ENCODE data around the gene KLK3. TPM values are rescaled to one million over a fixed set of nuclear protein-coding genes. Genes with fewer than 3 reads are reported as not detected.

Gene KLK3
- total RNA-seq, 2 experiments from 2014 or later = not detected

DNA sequence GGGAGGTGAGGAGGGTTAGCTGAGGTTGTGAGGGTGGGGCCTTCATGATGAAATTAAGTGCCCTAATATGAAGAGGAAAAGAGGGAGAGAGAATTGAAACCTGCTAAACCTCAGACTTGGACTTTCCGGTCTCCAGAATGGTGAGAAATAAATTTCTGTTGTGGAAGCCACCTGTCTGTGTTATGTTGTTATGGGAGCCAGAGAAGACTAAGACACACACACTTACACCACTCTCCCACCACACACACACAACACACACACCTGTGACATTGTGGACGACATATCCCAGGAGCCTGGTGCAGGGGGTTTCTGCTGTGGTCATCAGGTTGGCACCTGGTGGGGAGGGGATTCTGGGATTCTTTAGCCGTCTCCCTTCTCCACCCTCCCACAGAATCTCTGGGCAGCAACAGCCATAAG, 42.5 kb downstream of the KLK3 start:
- ChIA-PET POLR2A (no interaction called here), CTCF (no interaction called here)
- Histone ChIP-seq H3K4me1 (ENCODE audit: insufficient read depth, low read length) (no peaks in the 10 kb centered on the region), H3K27me3 (ENCODE audit: control insufficient read depth in 1 of 2, insufficient read depth in 2 of 2, low read length in 2 of 2) (peaks cover 2 to 11% of the 10 kb centered on the region in 2 experiments), H3K36me3 (ENCODE audit: insufficient read depth, low read length) (no peaks in the 10 kb centered on the region), H3K4me3 (ENCODE audit: low read length) (no peak overlapping the region), H3K9me3 (ENCODE audit: control insufficient read depth in 1 of 2, insufficient read depth in 1 of 2, low read length in 2 of 2) (peaks cover 4 to 21% of the 10 kb centered on the region in 2 experiments), H3K27ac (ENCODE audit: low read depth in 1 of 2, low read length in 2 of 2) (no peak overlapping the region)
- DNase-seq (no peak), ATAC-seq (ENCODE audit: poor library complexity) (no peak)
- H3K9me3 Mint-ChIP-seq = no peaks in the 10 kb centered on the region
- H3K27ac Mint-ChIP-seq = no peak overlapping the region
- no peaks in the 10 kb centered on the region for H3K36me3 Mint-ChIP-seq (ENCODE audit: low read depth)
- intact Hi-C loops (cut with DNase I, micrococcal nuclease) = no loop called here
- peaks cover 43% of the 10 kb centered on the region for H3K27me3 Mint-ChIP-seq
- TF ChIP-seq, protein P1, sequence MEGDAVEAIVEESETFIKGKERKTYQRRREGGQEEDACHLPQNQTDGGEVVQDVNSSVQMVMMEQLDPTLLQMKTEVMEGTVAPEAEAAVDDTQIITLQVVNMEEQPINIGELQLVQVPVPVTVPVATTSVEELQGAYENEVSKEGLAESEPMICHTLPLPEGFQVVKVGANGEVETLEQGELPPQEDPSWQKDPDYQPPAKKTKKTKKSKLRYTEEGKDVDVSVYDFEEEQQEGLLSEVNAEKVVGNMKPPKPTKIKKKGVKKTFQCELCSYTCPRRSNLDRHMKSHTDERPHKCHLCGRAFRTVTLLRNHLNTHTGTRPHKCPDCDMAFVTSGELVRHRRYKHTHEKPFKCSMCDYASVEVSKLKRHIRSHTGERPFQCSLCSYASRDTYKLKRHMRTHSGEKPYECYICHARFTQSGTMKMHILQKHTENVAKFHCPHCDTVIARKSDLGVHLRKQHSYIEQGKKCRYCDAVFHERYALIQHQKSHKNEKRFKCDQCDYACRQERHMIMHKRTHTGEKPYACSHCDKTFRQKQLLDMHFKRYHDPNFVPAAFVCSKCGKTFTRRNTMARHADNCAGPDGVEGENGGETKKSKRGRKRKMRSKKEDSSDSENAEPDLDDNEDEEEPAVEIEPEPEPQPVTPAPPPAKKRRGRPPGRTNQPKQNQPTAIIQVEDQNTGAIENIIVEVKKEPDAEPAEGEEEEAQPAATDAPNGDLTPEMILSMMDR (IDR thresholded peaks at IDR 0.05) = no peak
- no peaks in the 10 kb centered on the region for H3K4me1 Mint-ChIP-seq (ENCODE audit: low read depth)
- H3K4me3 Mint-ChIP-seq = no peak overlapping the region

DNA sequence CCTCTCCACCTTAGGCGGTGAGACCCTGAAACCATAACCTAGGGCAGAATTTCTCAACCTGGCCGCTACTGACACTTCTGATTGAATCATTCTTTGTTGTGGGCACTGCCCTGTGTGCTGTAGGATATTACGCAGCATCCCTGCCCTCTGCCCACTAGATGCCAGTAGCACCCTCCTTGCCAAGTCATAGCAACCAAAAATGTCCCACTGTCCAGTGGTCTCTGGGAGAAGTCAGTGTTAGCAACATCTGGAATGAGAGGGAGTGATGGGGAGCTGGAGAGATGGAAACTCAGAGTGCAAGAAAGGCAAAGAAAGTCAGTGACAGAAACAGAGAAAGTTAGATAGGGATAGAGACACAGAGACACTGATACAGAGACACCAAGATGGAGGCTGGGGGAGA, 42.9 kb downstream of the KLK3 start:
- TF ChIP-seq, protein P1 (IDR thresholded peaks at IDR 0.05) = no peak
- ChIA-PET CTCF (no interaction called here), POLR2A (no interaction called here)
- Histone ChIP-seq H3K9me3 (ENCODE audit: control insufficient read depth in 1 of 2, insufficient read depth in 1 of 2, low read length in 2 of 2) (peaks cover 4 to 21% of the 10 kb centered on the region in 2 experiments), H3K27ac (ENCODE audit: low read depth in 1 of 2, low read length in 2 of 2) (no peak overlapping the region), H3K27me3 (ENCODE audit: control insufficient read depth in 1 of 2, insufficient read depth in 2 of 2, low read length in 2 of 2) (peaks cover under 1 to 15% of the 10 kb centered on the region in 2 experiments), H3K4me3 (ENCODE audit: low read length) (no peak overlapping the region), H3K4me1 (ENCODE audit: insufficient read depth, low read length) (no peaks in the 10 kb centered on the region), H3K36me3 (ENCODE audit: insufficient read depth, low read length) (no peaks in the 10 kb centered on the region)
- ATAC-seq (ENCODE audit: poor library complexity) (no peak), DNase-seq (no peak)
- Mint-ChIP-seq H3K4me3 (no peak overlapping the region), H3K27me3 (peaks cover 44% of the 10 kb centered on the region), H3K4me1 (ENCODE audit: low read depth) (no peaks in the 10 kb centered on the region), H3K9me3 (no peaks in the 10 kb centered on the region), H3K36me3 (ENCODE audit: low read depth) (no peaks in the 10 kb centered on the region), H3K27ac (no peak overlapping the region)
- intact Hi-C loops (cut with DNase I, micrococcal nuclease) = no loop called here

DNA sequence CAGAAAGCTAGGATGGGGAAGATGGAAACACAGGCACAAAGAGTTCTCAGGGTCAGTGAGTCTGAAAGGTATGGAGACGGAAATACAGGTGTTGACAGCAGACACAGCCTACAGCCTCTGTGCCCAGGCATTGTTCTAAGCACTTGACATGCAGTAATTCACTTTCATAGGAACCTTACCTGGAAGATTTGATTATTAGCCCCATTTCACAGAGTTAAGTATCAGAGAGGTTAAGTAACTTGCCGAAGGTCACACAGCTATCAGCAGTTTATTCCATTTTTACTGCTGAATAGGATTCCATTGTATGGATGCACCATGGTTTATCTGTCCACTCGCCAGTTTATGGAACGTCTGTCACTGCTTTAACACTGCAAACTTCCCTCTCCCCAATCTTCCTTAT, 43.3 kb downstream of the KLK3 start:
- TF ChIP-seq, protein P1 (IDR thresholded peaks at IDR 0.05) = no peak
- H3K9me3 Mint-ChIP-seq = no peaks in the 10 kb centered on the region
- H3K4me3 Mint-ChIP-seq = no peak overlapping the region
- DNase-seq (no peak), ATAC-seq (ENCODE audit: poor library complexity) (no peak)
- Histone ChIP-seq H3K27ac (ENCODE audit: low read depth in 1 of 2, low read length in 2 of 2) (no peak overlapping the region), H3K9me3 (ENCODE audit: control insufficient read depth in 1 of 2, insufficient read depth in 1 of 2, low read length in 2 of 2) (peaks cover 4 to 19% of the 10 kb centered on the region in 2 experiments), H3K4me3 (ENCODE audit: low read length) (no peak overlapping the region), H3K36me3 (ENCODE audit: insufficient read depth, low read length) (no peaks in the 10 kb centered on the region), H3K4me1 (ENCODE audit: insufficient read depth, low read length) (no peaks in the 10 kb centered on the region), H3K27me3 (ENCODE audit: control insufficient read depth in 1 of 2, insufficient read depth in 2 of 2, low read length in 2 of 2) (peaks cover 0 to 12% of the 10 kb centered on the region in 2 experiments)
- H3K4me1 Mint-ChIP-seq (ENCODE audit: low read depth) = no peaks in the 10 kb centered on the region
- intact Hi-C loops (cut with DNase I, micrococcal nuclease) = no loop called here
- ChIA-PET POLR2A (no interaction called here), CTCF (no interaction called here)
- no peak overlapping the region for H3K27ac Mint-ChIP-seq
- peaks cover 45% of the 10 kb centered on the region for H3K27me3 Mint-ChIP-seq
- no peaks in the 10 kb centered on the region for H3K36me3 Mint-ChIP-seq (ENCODE audit: low read depth)

Measured in CD4-positive, alpha-beta T cell (primary cell).